ENCODE results near the gene RALGDS.
"Not testable (repeated sequence)": the region's sequence is repeated elsewhere in the genome, so short reads cannot be mapped to it uniquely, and the experiment has no call there.

RALGDS gene

DNA sequence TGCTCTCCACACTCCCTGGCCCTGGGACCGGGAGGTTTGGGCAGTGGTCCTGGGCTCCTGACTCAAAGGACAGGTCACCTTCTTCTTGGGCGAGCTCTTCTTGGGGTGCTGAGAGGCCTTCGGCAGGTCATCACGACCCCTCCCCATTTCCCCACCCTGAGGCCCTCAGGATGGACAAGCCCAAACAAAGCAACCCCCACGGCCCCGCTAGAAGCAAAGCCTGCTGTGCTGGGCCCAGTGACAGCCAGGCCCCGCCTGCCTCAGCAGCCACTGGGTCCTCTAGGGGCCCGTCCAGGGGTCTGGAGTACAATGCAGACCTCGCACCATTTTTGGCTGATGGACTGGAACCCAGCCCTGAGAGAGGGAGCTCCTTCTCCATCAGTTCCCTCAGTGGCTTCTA is 37.4 kb downstream of the RALGDS start:
- not testable (repeated sequence) for DNase-seq

DNA sequence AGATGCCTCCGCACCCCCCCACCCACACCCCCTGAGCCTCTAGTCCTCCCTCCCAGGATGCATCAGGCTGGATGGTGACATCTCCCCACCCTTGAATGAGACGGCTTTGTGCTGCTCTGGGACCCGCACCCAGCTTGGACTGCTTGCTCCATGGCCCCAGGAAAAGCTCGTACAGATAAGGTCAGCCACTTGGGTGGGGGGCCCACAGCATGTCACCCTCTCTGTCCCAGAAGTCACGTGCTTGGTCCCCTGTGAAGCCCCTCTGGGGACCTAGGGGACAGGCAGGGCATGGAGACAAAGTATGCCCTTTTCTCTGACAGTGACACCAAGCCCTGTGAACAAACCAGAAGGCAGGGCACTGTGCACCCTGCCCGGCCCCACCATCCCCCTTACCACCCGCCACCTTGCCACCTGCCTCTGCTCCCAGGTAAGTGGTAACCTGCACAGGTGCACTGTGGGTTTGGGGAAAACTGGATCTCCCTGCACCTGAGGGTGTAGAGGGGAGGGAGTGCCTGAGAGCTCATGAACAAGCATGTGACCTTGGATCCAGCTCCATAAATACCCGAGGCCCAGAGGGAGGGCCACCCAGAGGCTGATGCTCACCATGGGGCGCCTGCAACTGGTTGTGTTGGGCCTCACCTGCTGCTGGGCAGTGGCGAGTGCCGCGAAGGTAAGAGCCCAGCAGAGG is 38.9 kb downstream of the RALGDS start:
- peak; percentile 65 for DNase-seq

DNA sequence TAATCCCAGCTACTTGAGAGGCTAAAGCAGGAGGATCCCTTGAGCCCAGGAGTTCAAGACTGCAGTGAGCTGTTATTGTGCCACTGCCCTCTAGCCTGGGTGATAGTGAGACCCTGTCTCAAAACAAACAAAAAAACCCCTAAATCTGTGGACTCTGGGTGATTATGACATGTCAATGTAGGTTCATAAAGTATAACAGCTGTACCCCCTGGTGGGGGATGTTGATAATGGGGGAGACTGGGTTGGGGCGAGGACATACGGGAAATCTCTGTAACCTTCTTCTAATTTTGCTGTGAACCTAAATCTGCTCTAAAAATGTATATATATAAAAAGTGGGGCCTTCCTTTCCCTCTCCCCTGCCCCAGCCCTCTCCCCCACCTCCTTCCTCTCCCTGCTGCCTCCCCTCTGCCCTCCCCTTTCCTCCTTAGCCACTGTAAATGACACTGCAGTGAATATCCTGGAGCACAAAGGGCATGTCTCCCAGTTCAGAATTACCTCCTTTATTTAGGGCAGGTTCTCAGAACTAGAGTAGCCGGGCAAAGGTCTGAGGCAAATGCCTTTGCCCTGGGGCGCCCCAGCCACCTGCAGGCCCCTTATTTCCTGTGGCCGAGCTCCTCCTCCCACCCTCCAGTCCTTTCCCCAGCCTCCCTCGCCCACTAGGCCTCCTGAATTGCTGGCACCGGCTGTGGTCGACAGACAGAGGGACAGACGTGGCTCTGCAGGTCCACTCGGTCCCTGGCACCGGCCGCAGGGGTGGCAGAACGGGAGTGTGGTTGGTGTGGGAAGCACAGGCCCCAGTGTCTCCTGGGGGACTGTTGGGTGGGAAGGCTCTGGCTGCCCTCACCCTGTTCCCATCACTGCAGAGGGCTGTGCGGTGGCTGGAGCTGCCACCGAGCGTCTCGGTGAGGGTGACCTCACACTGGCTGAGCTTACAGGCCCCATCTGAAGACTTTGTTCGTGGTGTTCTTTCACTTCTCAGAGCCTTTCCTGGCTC is 40.0 kb downstream of the RALGDS start:
- not testable (repeated sequence) for DNase-seq

DNA sequence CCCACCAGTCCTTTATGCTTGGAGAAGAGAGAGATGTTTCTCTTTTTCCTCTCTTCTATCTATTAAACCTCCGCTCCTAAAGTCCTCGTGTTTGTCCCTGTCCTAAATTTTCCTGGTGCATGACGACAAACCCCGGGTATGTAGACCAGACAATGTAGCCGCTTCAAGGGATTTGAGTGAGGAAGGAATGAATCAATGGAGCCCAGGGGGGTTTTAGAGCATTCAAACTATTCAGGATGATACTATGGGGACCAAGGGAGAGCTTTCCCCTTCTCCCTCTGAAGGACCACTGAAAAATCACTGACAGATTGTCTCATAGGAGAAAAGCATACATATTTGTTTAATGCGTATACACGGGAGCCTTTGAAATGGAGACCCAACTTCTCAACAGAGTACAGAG is 40.9 kb downstream of the RALGDS start:
- no peak for DNase-seq

DNA sequence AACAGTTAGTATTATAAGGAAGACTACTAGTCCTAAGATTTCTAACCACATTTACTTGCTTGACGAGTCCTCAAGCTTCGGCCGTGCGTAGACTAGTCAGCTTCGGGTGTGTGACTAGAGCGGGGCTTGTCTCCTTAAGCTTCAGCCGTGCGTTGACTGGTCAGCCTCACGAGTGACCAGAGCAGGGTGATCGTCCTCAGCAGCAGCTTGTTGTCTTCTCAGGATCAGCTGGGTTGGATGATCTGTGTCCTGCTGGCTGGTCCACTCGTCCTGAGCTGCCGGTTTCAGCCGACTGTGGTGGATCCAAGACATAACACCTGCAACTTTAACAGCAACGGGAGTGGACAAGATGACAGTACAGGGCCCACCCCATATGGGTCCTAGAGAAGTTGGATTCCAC is 42.6 kb downstream of the RALGDS start:
- no peak for DNase-seq

- DNase-seq: no peak
Measured at GRCh38 chr9:133076691-133077090, 44.3 kb downstream of the RALGDS start.

DNA sequence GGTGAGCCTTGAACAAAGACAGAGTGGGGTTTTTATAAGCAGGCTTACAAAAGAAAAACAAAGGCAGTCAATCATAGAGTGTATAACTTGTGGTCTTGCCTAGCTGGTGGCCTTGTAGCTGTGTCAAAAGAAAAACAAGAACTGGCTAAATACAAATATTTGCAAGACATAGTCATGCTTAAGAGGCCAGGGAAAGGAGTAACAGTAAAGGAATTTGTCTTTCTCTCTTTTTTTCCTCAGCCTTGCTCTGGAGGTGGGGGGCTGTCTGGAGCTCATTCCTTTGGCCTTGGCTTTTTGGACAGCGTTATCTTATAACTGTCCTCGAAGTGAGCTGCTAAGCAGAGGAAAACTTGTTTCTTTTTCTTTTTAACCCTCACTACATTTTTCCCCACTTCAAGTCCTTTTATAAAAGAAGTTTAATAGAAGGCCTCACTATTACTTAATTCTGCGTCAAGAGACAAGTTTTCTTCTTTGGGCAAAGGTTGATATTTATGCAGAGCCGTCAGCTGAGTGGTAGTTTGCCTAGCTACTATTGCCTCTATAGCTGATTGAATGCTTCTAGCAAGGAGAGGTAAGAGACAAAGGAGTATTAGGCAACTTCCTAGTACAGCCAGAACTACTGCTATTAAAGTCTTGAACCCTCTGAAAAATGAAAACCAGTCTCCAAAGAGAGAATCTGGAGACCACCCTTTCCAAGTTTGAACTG is 45.0 kb downstream of the RALGDS start:
- no peak for DNase-seq

DNA sequence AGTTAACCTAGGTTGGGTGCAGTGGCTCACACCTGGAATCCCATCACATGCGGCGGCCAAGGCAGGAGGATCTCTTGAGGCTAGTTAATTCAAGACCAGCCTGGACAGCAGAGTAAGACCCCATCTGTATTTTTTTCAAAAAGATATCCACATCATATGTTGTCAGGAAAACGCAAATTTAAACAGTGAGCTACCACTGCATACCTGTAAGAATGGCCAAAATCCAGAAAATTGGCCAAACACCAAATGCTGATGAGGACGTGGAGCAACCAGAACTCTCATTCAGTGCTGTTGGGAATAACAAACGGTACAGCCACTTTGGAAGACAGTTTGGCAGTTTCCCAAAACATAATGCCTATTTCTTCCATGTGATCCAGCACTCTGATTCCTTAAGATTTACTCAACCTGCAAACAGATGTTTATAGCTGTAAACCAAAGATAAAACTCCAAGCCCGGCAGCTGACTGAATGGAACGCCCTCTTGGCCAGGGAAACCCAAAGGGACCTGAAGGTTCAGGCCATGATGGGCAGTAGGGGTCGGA is 46.9 kb downstream of the RALGDS start:
- no peak for DNase-seq

DNA sequence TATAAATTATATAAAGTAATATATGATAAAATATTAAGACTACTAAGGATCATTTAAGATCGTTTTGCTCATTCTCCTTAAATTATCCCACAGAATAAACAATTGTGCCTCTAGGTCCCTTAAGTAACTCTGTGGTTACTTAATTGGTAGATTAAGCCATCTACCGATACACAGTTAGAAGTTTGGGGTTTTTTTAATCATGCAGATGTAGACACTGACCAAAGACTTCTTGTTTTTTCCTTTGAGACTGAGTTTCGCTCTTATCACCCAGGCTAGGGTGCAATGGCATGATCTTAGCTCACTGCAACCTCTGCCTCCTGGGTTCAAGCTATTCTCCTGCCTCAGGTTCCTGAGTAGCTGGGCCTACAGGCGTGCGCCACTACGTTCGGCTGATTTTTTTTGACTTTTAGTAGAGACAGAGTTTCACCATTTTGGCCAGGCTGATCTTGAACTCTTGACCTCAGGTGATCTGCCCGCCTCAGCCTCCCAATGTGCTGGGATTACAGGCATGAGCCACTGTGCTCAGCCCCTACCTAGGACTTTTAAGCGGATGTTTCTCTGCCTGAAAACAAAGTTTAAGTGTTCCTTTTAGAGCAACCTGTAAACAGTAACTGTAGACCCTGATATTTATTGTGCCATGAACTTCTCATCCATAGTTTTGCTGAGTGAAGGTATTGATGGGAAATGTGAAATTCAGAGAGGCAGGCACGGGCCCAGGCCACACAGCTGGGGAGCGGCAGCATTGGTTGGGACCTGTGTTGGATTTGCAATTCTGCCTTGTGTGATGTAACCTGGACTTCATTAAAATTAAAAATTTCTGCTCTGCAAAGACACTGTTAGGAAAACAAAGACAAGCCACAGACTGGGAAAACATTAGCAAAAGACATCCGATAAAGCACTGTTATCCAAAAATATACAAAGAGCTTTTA is 47.7 kb downstream of the RALGDS start:
- no peak for DNase-seq

- not testable (repeated sequence) for DNase-seq
Measured at GRCh38 chr9:133072210-133072609, 48.8 kb downstream of the RALGDS start.

DNA sequence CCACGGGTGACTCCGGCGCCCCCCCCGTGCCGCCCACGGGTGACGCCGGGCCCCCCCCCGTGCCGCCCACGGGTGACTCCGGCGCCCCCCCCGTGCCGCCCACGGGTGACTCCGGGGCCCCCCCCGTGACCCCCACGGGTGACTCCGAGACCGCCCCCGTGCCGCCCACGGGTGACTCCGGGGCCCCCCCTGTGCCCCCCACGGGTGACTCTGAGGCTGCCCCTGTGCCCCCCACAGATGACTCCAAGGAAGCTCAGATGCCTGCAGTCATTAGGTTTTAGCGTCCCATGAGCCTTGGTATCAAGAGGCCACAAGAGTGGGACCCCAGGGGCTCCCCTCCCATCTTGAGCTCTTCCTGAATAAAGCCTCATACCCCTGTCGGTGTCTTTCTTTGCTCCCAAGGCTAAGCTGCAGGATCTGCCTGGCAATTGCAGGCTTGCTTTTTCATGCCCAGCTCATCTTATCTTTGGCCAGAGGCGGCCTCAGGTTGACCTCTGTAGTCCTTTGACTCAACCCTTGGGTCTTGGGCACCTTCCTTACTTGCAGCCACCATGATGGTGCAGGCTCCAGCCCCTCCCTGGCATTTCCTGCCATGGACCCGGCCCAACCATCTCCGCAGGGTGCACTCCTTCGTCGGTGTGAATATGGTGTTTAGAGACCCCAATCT is 49.4 kb downstream of the RALGDS start:
- DNase-seq: no peak

- not testable (repeated sequence) for DNase-seq
Measured at GRCh38 chr9:133070985-133071384, 50.1 kb downstream of the RALGDS start.

DNA sequence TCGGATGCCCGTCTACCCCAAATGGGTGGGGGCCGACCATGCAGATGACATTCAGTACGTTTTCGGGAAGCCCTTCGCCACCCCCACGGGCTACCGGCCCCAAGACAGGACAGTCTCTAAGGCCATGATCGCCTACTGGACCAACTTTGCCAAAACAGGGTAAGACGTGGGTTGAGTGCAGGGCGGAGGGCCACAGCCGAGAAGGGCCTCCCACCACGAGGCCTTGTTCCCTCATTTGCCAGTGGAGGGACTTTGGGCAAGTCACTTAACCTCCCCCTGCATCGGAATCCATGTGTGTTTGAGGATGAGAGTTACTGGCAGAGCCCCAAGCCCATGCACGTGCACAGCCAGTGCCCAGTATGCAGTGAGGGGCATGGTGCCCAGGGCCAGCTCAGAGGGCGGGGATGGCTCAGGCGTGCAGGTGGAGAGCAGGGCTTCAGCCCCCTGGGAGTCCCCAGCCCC is 50.5 kb downstream of the RALGDS start:
- not testable (repeated sequence) for DNase-seq

- not testable (repeated sequence) for DNase-seq
Measured at GRCh38 chr9:133068431-133068830, 52.6 kb downstream of the RALGDS start.

DNA sequence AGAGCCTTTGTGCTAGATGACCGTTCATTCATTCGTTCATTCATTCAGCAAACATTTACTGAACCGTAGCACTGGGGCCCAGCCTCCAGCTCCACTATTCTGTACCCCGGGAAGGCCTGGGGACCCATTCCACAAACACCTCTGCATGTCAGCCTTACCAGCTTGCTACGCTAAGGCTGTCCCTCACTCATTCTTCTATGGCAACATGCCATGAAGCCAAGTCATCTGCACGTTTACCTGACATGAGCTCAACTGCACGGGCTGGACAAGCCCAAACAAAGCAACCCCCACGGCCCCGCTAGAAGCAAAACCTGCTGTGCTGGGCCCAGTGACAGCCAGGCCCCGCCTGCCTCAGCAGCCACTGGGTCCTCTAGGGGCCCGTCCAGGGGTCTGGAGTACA is 53.2 kb downstream of the RALGDS start:
- no peak for DNase-seq

GRCh38 chr9:133067006-133067405 is 54.0 kb downstream of the RALGDS start:
- DNase-seq: no peak

DNA sequence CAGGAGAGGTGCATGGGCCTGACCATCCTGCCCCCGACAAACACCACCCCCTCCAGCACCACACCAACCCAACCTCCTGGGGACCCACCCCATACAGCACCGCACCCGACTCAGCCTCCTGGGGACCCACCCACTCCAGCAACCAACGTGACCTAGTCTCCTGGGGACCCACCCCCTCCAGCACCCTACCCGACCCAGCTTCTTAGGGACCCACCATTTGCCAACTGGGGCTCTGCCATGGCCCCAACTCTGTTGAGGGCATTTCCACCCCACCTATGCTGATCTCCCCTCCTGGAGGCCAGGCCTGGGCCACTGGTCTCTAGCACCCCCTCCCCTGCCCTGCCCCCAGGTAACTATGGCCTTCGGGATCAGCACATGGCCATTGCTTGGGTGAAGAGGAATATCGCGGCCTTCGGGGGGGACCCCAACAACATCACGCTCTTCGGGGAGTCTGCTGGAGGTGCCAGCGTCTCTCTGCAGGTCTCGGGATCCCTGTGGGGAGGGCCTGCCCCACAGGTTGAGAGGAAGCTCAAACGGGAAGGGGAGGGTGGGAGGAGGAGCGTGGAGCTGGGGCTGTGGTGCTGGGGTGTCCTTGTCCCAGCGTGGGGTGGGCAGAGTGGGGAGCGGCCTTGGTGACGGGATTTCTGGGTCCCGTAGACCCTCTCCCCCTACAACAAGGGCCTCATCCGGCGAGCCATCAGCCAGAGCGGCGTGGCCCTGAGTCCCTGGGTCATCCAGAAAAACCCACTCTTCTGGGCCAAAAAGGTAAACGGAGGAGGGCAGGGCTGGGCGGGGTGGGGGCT is 54.7 kb downstream of the RALGDS start:
- no peak for DNase-seq

GRCh38 chr9:133065070-133065388 is 56.0 kb downstream of the RALGDS start:
- DNase-seq: no peak

DNA sequence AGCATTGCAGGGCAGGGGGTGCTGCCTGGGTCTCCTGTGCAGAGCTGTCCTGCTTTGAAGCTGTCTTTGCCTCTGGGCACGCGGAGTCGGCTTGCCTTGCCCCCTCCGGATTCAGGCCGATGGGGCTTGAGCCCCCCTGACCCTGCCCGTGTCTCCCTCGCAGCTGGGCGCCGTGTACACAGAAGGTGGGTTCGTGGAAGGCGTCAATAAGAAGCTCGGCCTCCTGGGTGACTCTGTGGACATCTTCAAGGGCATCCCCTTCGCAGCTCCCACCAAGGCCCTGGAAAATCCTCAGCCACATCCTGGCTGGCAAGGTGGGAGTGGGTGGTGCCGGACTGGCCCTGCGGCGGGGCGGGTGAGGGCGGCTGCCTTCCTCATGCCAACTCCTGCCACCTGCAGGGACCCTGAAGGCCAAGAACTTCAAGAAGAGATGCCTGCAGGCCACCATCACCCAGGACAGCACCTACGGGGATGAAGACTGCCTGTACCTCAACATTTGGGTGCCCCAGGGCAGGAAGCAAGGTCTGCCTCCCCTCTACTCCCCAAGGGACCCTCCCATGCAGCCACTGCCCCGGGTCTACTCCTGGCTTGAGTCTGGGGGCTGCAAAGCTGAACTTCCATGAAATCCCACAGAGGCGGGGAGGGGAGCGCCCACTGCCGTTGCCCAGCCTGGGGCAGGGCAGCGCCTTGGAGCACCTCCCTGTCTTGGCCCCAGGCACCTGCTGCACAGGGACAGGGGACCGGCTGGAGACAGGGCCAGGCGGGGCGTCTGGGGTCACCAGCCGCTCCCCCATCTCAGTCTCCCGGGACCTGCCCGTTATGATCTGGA is 56.6 kb downstream of the RALGDS start:
- DNase-seq: no peak

Data from NCI-H510A (cell line).